Keratinocyte (primary cell): Measurements from ENCODE around the gene TBK1. TPM values are rescaled to one million over a fixed set of nuclear protein-coding genes. Genes with fewer than 3 reads are reported as not detected.

Experiments used
- DNase-seq: peaks from one replicate; pipeline ENCODE4 v3.0.0-alpha.2; 2011; ENCODE audit warnings: low read depth, missing footprints, low spot score
- FAIRE-seq: peaks from 2 replicates; lab custom pipeline; 2011; peaks lifted over from hg19 to GRCh38; lab: Jason Lieb, UNC
- H2AFZ ChIP-seq: 2 replicates; pipeline ENCODE4 v1.6.0; 2012; ENCODE audit warnings: low read length, control low read depth, inconsistent platforms; ENCODE audit not compliant: control insufficient read depth
- H3K27ac ChIP-seq: 2 replicates; pipeline ENCODE4 v1.5.1; 2011; ENCODE audit warnings: low read length; ENCODE audit not compliant: control insufficient read depth, insufficient read depth
- H3K27me3 ChIP-seq: 3 replicates; pipeline ENCODE4 v1.6.0; 2011; ENCODE audit warnings: low read length; ENCODE audit not compliant: control insufficient read depth, insufficient read depth; ENCODE audit errors: extremely low read depth
- H3K36me3 ChIP-seq, 2 experiments: 2 replicates in 1 of 2; 3 replicates in 1 of 2; pipeline ENCODE4 v1.5.1; 2011; ENCODE audit warnings: low read length in 2 of 2, mild to moderate bottlenecking in 1 of 2; ENCODE audit not compliant: control insufficient read depth in 2 of 2, insufficient read depth in 2 of 2; ENCODE audit errors: extremely low read depth in 1 of 2
- H3K4me1 ChIP-seq: 3 replicates; pipeline ENCODE4 v1.5.1; 2011; ENCODE audit warnings: low read length; ENCODE audit not compliant: control insufficient read depth, insufficient read depth; ENCODE audit errors: extremely low read depth
- H3K4me2 ChIP-seq: 3 replicates; pipeline ENCODE4 v1.6.0; 2011; ENCODE audit warnings: low read depth, low read length; ENCODE audit not compliant: control insufficient read depth, insufficient read depth; ENCODE audit errors: extremely low read depth
- H3K4me3 ChIP-seq, 3 experiments: fragments of 200-600 bp in 1 of 3; sonication (generic) in 1 of 3; 2 replicates in 2 of 3; 3 replicates in 1 of 3; pipeline ENCODE4 v1.5.1; 2011 to 2016; ENCODE audit warnings: low read length in 3 of 3, mild to moderate bottlenecking in 3 of 3, control low read depth in 2 of 3, inconsistent platforms in 1 of 3, low read depth in 1 of 3, mixed read lengths in 1 of 3, mixed run types in 1 of 3, moderate library complexity in 1 of 3; ENCODE audit not compliant: control insufficient read depth in 2 of 3, insufficient read depth in 2 of 3; ENCODE audit errors: extremely low read depth in 1 of 3
- H3K79me2 ChIP-seq: 2 replicates; pipeline ENCODE4 v1.6.0; 2012; ENCODE audit warnings: low read length; ENCODE audit not compliant: control insufficient read depth, insufficient read depth
- H3K9ac ChIP-seq: 3 replicates; pipeline ENCODE4 v1.6.0; 2011; ENCODE audit warnings: low read length; ENCODE audit not compliant: control insufficient read depth, insufficient read depth; ENCODE audit errors: extremely low read depth
- H3K9me1 ChIP-seq: 3 replicates; pipeline ENCODE4 v1.6.0; 2011; ENCODE audit warnings: low read length; ENCODE audit not compliant: control insufficient read depth, insufficient read depth; ENCODE audit errors: extremely low read depth
- H3K9me3 ChIP-seq: 2 replicates; pipeline ENCODE4 v1.5.1; 2012; ENCODE audit warnings: low read depth, low read length; ENCODE audit not compliant: control insufficient read depth
- H4K20me1 ChIP-seq: 3 replicates; pipeline ENCODE4 v1.6.0; 2011; ENCODE audit warnings: low read length; ENCODE audit not compliant: control insufficient read depth, insufficient read depth; ENCODE audit errors: extremely low read depth
- EZH2 ChIP-seq: IDR thresholded peaks from one replicate; pipeline ENCODE4 v1.6.1; 2012; ENCODE audit warnings: inconsistent platforms, mild to moderate bottlenecking, low read length, moderate library complexity
- dilution Hi-C: fragments of 300-500 bp; cut with MboI; formaldehyde crosslinking; loops from one replicate; pipeline ENCODE4 v1.7.0; 2020; ENCODE audit warnings: low sequenced_read_pairs; ENCODE audit not compliant: extremely low pct_ligation_motif_present
- polyA plus RNA-seq, 5 experiments: library from polyadenylated mRNA; depleted of rRNA in 3 of 5; stranded (reverse) in 3 of 5; stranded (forward) in 1 of 5; unstranded in 1 of 5; fragments of >200 nt; gene quantifications; 1 replicate in 1 of 5; 2 replicates in 3 of 5; 3 replicates in 1 of 5; pipeline versions ENCODE4 v1.2.1 to v1.2.3, GENCODE V29; 2011 to 2012; ENCODE audit warnings: missing spikeins in 2 of 5, low read depth in 1 of 5, low replicate concordance in 1 of 5
- TF ChIP-seq, protein P1 (sequence below), 3 experiments: IDR thresholded peaks in 1 of 3; conservative IDR thresholded peaks in 1 of 3; optimal IDR thresholded peaks in 1 of 3; 2 replicates in 2 of 3; 3 replicates in 1 of 3; pipeline versions ENCODE3 to v1.5.1; 2011; ENCODE audit warnings: low read length in 3 of 3, mild to moderate bottlenecking in 3 of 3, moderate library complexity in 2 of 3, control low read depth in 1 of 3, inconsistent platforms in 1 of 3; ENCODE audit not compliant: insufficient read depth in 2 of 3; ENCODE audit errors: extremely low read depth in 1 of 3

TBK1 gene
- polyA plus RNA-seq, 1 donor (not counting 4 experiments of a cell fraction or from before 2014, with no cell fraction given): 19.1 TPM

DNA sequence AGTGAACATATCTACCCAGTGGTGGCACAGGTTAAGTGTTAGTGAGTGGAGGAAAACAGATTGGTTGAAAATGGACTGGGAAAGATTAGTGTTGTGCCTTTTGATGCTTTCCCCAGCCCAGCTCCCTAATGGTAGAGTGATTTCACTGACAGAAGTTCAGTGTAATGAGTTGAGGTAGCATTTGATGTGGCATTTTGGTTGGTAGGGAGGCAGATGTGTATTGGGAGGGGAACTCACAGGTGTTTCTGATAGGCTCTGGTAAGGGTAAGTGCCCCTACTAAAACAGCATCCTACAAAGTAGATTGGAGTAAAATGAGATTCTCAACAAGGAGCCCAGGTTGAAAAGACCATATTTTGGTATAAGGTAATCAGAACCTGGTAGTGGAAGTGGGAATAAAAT is 4.2 kb downstream of the TBK1 start:
- no peaks in the 10 kb centered on the region for H4K20me1 ChIP-seq
- H3K4me3 ChIP-seq: no peak overlapping the region
- no peak overlapping the region for H3K9ac ChIP-seq
- TF ChIP-seq, protein P1, sequence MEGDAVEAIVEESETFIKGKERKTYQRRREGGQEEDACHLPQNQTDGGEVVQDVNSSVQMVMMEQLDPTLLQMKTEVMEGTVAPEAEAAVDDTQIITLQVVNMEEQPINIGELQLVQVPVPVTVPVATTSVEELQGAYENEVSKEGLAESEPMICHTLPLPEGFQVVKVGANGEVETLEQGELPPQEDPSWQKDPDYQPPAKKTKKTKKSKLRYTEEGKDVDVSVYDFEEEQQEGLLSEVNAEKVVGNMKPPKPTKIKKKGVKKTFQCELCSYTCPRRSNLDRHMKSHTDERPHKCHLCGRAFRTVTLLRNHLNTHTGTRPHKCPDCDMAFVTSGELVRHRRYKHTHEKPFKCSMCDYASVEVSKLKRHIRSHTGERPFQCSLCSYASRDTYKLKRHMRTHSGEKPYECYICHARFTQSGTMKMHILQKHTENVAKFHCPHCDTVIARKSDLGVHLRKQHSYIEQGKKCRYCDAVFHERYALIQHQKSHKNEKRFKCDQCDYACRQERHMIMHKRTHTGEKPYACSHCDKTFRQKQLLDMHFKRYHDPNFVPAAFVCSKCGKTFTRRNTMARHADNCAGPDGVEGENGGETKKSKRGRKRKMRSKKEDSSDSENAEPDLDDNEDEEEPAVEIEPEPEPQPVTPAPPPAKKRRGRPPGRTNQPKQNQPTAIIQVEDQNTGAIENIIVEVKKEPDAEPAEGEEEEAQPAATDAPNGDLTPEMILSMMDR (optimal IDR thresholded peaks at IDR 0.05 in 1 of 3, IDR thresholded peaks at IDR 0.05 in 1 of 3, conservative IDR thresholded peaks at IDR 0.05 in 1 of 3; ENCODE audit: extremely low read depth in 1 of 3, insufficient read depth in 2 of 3, low read length in 3 of 3): no peak
- TF ChIP-seq EZH2: no peak
- no peak overlapping the region for H3K4me2 ChIP-seq
- H3K79me2 ChIP-seq: peaks cover 69% of the 10 kb centered on the region
- H3K36me3 ChIP-seq: peaks cover 0 to 3% of the 10 kb centered on the region in 2 experiments
- peaks cover 23% of the 10 kb centered on the region for H3K4me1 ChIP-seq
- no peak overlapping the region for H2AFZ ChIP-seq
- no peaks in the 10 kb centered on the region for H3K9me3 ChIP-seq
- no peak for FAIRE-seq
- dilution Hi-C loops: no loop called here
- no peak for DNase-seq
- H3K9me1 ChIP-seq: no peaks in the 10 kb centered on the region
- H3K27me3 ChIP-seq: no peaks in the 10 kb centered on the region
- no peak overlapping the region for H3K27ac ChIP-seq

DNA sequence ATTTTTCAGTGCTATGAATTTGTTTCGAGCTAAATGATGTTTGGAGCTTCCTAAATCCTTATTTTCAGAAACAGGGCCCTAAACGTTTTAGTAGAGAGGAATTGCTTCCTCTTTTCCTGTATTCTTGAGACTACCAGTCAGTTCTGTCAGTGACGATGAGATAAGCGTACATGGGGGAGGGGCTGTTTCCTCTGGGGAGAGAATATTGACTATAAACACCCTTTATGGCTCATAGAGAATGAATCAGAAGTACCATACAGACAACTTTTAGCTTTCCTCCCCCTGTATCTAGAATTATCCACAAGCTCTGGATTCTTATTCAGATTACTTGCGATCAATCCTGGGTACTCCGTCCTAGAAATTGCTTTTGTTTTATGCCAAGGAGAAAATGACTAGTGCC is 5.1 kb downstream of the TBK1 start:
- H3K4me3 ChIP-seq: no peak overlapping the region
- H3K9me3 ChIP-seq: no peaks in the 10 kb centered on the region
- H3K27me3 ChIP-seq: no peaks in the 10 kb centered on the region
- FAIRE-seq (no peak), DNase-seq (no peak)
- H3K27ac ChIP-seq: no peak overlapping the region
- H3K9ac ChIP-seq: no peak overlapping the region
- no peak overlapping the region for H2AFZ ChIP-seq
- peaks cover 27% of the 10 kb centered on the region for H3K4me1 ChIP-seq
- H3K4me2 ChIP-seq: no peak overlapping the region
- H3K9me1 ChIP-seq: peaks cover 2% of the 10 kb centered on the region
- H4K20me1 ChIP-seq: no peaks in the 10 kb centered on the region
- H3K79me2 ChIP-seq: peaks cover 71% of the 10 kb centered on the region
- H3K36me3 ChIP-seq: peaks cover 0 to 9% of the 10 kb centered on the region in 2 experiments
- TF ChIP-seq EZH2: no peak
- TF ChIP-seq, protein P1 (optimal IDR thresholded peaks at IDR 0.05 in 1 of 3, IDR thresholded peaks at IDR 0.05 in 1 of 3, conservative IDR thresholded peaks at IDR 0.05 in 1 of 3; ENCODE audit: extremely low read depth in 1 of 3, insufficient read depth in 2 of 3, low read length in 3 of 3): no peak
- dilution Hi-C loops: no loop called here
